Neutrophil (primary cell): ENCODE data around the gene INTS1.
A peak's percentile ranks its signal among the peaks of the same experiment; 100 is the strongest.

Experiments used
- H3K27ac ChIP-seq: fragments of 200-600 bp; sonication (generic); 2 replicates; pipeline ENCODE4 v1.5.1; 2016; ENCODE audit warnings: mild to moderate bottlenecking, moderate library complexity
- H3K27me3 ChIP-seq: fragments of 200-600 bp; sonication (generic); 2 replicates; pipeline ENCODE4 v1.6.0; 2016; ENCODE audit warnings: mild to moderate bottlenecking
- H3K36me3 ChIP-seq: fragments of 200-600 bp; sonication (generic); 2 replicates; pipeline ENCODE4 v1.5.1; 2017
- H3K4me1 ChIP-seq, 2 experiments: fragments of 200-600 bp in 1 of 2; sonication (generic) in 1 of 2; 1 replicate in 1 of 2; 2 replicates in 1 of 2; pipeline versions ENCODE4 v1.5.1 to v1.6.1; 2013 to 2016; ENCODE audit warnings: low read depth in 1 of 2, low read length in 1 of 2, mild to moderate bottlenecking in 1 of 2, moderate library complexity in 1 of 2; ENCODE audit not compliant: control insufficient read depth in 1 of 2, insufficient read depth in 1 of 2
- H3K4me3 ChIP-seq, 2 experiments: fragments of 200-600 bp in 1 of 2; sonication (generic) in 1 of 2; 1 replicate in 1 of 2; 2 replicates in 1 of 2; pipeline ENCODE4 v1.5.1; 2013 to 2016; ENCODE audit warnings: low read depth in 1 of 2, low read length in 1 of 2, mild to moderate bottlenecking in 1 of 2, moderate library complexity in 1 of 2
- H3K9me3 ChIP-seq: fragments of 200-600 bp; sonication (generic); 2 replicates; pipeline ENCODE4 v1.5.1; 2016
- CTCF ChIP-seq: fragments of 200-600 bp; sonication (generic); IDR thresholded peaks from 2 replicates; pipeline ENCODE4 v1.5.1; 2016; ENCODE audit warnings: antibody characterized with exemption

The INTS1 gene

GRCh38 chr7:1502845-1503244 is 1.3 kb downstream of the INTS1 start:
- Histone ChIP-seq H3K4me1 (peaks cover 33 to 36% of the 10 kb centered on the region in 2 experiments), H3K27me3 (no peaks in the 10 kb centered on the region), H3K4me3 (peak overlapping the region; percentile 87 to 93), H3K9me3 (no peaks in the 10 kb centered on the region), H3K36me3 (peaks cover 51% of the 10 kb centered on the region), H3K27ac (no peak overlapping the region)
- TF ChIP-seq CTCF, result no peak

GRCh38 chr7:1501487-1502270 is 2.5 kb downstream of the INTS1 start:
- Histone ChIP-seq H3K27ac (no peak overlapping the region), H3K4me3 (no peak overlapping the region), H3K9me3 (no peaks in the 10 kb centered on the region), H3K36me3 (peaks cover 63% of the 10 kb centered on the region), H3K4me1 (peaks cover 29 to 33% of the 10 kb centered on the region in 2 experiments), H3K27me3 (no peaks in the 10 kb centered on the region)
- no peak for TF ChIP-seq CTCF

GRCh38 chr7:1500064-1500807 is 4.0 kb downstream of the INTS1 start:
- peaks cover 77% of the 10 kb centered on the region for H3K36me3 ChIP-seq
- no peaks in the 10 kb centered on the region for H3K9me3 ChIP-seq
- H3K4me3 ChIP-seq, result no peak overlapping the region
- no peak overlapping the region for H3K27ac ChIP-seq
- peaks cover 18 to 22% of the 10 kb centered on the region in 2 experiments for H3K4me1 ChIP-seq
- H3K27me3 ChIP-seq, result no peaks in the 10 kb centered on the region
- no peak for TF ChIP-seq CTCF

GRCh38 chr7:1499367-1500029 is 4.7 kb downstream of the INTS1 start:
- peaks cover 85% of the 10 kb centered on the region for H3K36me3 ChIP-seq
- no peak overlapping the region for H3K27ac ChIP-seq
- H3K4me1 ChIP-seq, result peaks cover 11 to 14% of the 10 kb centered on the region in 2 experiments
- no peaks in the 10 kb centered on the region for H3K9me3 ChIP-seq
- TF ChIP-seq CTCF, result no peak
- H3K4me3 ChIP-seq, result no peak overlapping the region
- H3K27me3 ChIP-seq, result no peaks in the 10 kb centered on the region

GRCh38 chr7:1498370-1499305 is 5.6 kb downstream of the INTS1 start:
- peaks cover 7% of the 10 kb centered on the region in 2 experiments for H3K4me1 ChIP-seq
- no peak overlapping the region for H3K4me3 ChIP-seq
- no peak overlapping the region for H3K27ac ChIP-seq
- peaks cover 93% of the 10 kb centered on the region for H3K36me3 ChIP-seq
- no peak for TF ChIP-seq CTCF
- no peaks in the 10 kb centered on the region for H3K27me3 ChIP-seq
- no peaks in the 10 kb centered on the region for H3K9me3 ChIP-seq
